ENCODE measurements around the gene S100A13.

DNA sequence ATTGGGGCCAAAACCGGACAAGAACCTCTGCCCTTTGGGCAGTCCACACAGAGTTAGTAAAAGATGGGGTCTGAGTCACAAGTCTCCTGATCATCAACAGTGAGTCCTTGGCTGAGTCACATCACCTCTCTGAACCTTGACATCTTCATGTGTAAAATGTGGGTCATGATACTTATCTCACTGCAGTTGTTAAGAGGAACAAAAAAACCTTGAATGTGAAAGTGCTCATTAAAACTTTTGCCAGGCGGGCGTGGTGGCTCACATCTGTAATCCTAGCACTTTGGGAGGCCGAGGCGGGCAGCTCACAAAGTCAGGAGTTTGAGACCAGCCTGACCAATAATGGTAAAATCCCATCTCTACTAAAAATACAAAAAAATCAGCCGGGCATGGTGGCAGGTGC is 30.1 kb downstream of the S100A13 start:
- TF ChIP-seq, protein P1, sequence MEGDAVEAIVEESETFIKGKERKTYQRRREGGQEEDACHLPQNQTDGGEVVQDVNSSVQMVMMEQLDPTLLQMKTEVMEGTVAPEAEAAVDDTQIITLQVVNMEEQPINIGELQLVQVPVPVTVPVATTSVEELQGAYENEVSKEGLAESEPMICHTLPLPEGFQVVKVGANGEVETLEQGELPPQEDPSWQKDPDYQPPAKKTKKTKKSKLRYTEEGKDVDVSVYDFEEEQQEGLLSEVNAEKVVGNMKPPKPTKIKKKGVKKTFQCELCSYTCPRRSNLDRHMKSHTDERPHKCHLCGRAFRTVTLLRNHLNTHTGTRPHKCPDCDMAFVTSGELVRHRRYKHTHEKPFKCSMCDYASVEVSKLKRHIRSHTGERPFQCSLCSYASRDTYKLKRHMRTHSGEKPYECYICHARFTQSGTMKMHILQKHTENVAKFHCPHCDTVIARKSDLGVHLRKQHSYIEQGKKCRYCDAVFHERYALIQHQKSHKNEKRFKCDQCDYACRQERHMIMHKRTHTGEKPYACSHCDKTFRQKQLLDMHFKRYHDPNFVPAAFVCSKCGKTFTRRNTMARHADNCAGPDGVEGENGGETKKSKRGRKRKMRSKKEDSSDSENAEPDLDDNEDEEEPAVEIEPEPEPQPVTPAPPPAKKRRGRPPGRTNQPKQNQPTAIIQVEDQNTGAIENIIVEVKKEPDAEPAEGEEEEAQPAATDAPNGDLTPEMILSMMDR (IDR thresholded peaks at IDR 0.05; ENCODE audit: borderline replicate concordance, extremely low read depth, low read length, poor library complexity, severe bottlenecking) = no peak
- no peak for TF ChIP-seq EZH2 (IDR thresholded peaks at IDR 0.05; ENCODE audit: borderline replicate concordance, low read depth, low read length, severe bottlenecking)
